NCI-H69 (cell line): ENCODE data around the gene FFAR1.

Experiments
- DNase-seq: peaks from one replicate; lab custom pipeline; 2025; lab: John Stamatoyannopoulos, UW

FFAR1 gene

GRCh38 chr19:35315883-35316282 lies 31.8 kb upstream of the FFAR1 start:
- DNase-seq = no peak

- DNase-seq = no peak
Observed at GRCh38 chr19:35316560-35316959, 31.1 kb upstream of the FFAR1 start.

- no peak for DNase-seq
Observed at GRCh38 chr19:35317464-35318043, 30.1 kb upstream of the FFAR1 start.

GRCh38 chr19:35318679-35319448 lies 28.8 kb upstream of the FFAR1 start:
- no peak for DNase-seq

GRCh38 chr19:35320065-35320713 lies 27.5 kb upstream of the FFAR1 start:
- DNase-seq = no peak

- no peak for DNase-seq
Observed at GRCh38 chr19:35321291-35321690, 26.4 kb upstream of the FFAR1 start.

GRCh38 chr19:35322014-35322413 lies 25.7 kb upstream of the FFAR1 start:
- DNase-seq = no peak

- DNase-seq = peak; percentile 16
Observed at GRCh38 chr19:35327642-35328041, 20.1 kb upstream of the FFAR1 start.

- no peak for DNase-seq
Observed at GRCh38 chr19:35328851-35329285, 18.8 kb upstream of the FFAR1 start, which contains the start of gene CD22. Gene CD22 (plus strand): TSS chr19:35329187. CDS start chr19:35332041, 2,854 bp downstream.

GRCh38 chr19:35329323-35329722 lies 18.4 kb upstream of the FFAR1 start:
- DNase-seq = no peak

GRCh38 chr19:35330475-35330874 lies 17.2 kb upstream of the FFAR1 start:
- DNase-seq = no peak

GRCh38 chr19:35331551-35332214 lies 16.0 kb upstream of the FFAR1 start:
- DNase-seq = no peak

- no peak for DNase-seq
Observed at GRCh38 chr19:35332817-35333216, 14.9 kb upstream of the FFAR1 start.

- no peak for DNase-seq
Observed at GRCh38 chr19:35334144-35334753, 13.5 kb upstream of the FFAR1 start.

GRCh38 chr19:35336166-35336955 lies 11.3 kb upstream of the FFAR1 start:
- no peak for DNase-seq

GRCh38 chr19:35337097-35337983 lies 10.4 kb upstream of the FFAR1 start:
- no peak for DNase-seq

GRCh38 chr19:35337984-35338296 lies 9.8 kb upstream of the FFAR1 start:
- DNase-seq = no peak

GRCh38 chr19:35340431-35340830 lies 7.3 kb upstream of the FFAR1 start:
- no peak for DNase-seq

- no peak for DNase-seq
Observed at GRCh38 chr19:35341006-35341405, 6.7 kb upstream of the FFAR1 start.

- no peak for DNase-seq
Observed at GRCh38 chr19:35341565-35342225, 6.0 kb upstream of the FFAR1 start.
